ENCODE data around the gene SSH2. TPM values are rescaled to one million over a fixed set of nuclear protein-coding genes. Genes with fewer than 3 reads are reported as not detected.

SSH2 gene
- total RNA-seq, 1 donor = 13.0 TPM

- TF ChIP-seq CTCF (IDR thresholded peaks at IDR 0.05; ENCODE audit: extremely low read depth, low read depth, low read length) = no peak
- Histone ChIP-seq H3K79me2 (ENCODE audit: insufficient read depth, low read length) (no peaks in the 10 kb centered on the region), H3K27me3 (ENCODE audit: insufficient read depth, low read length) (no peaks in the 10 kb centered on the region), H3K4me2 (ENCODE audit: insufficient read depth, low read length) (peak within 1 kb of the TSS; percentile 87), H3K4me1 (ENCODE audit: insufficient read depth, low read length) (peaks cover 25% of the 10 kb centered on the region), H3K4me3 (ENCODE audit: insufficient read depth, low read length) (peak within 1 kb of the TSS; percentile 88), H3K27ac (ENCODE audit: low read depth, low read length) (no peak within 1 kb of the TSS), H3K36me3 (ENCODE audit: insufficient read depth, low read length) (no peaks in the 10 kb centered on the region), H4K20me1 (ENCODE audit: insufficient read depth, low read length) (peaks cover 12% of the 10 kb centered on the region), H2AFZ (ENCODE audit: low read length) (peak within 1 kb of the TSS; percentile 76), H3K9me3 (ENCODE audit: low read depth, low read length) (no peaks in the 10 kb centered on the region)
- peak; percentile 97 for DNase-seq (ENCODE audit: insufficient read length, low spot score, missing footprints)
Measured at GRCh38 chr17:29622337-29623282, 307.4 kb downstream of the SSH2 start, which contains the start of gene CORO6. Gene CORO6 (minus strand): TSS chr17:29622912. CDS start chr17:29621421, 1,491 bp downstream.

- no peaks in the 10 kb centered on the region for H3K36me3 ChIP-seq (ENCODE audit: insufficient read depth, low read length)
- peak; percentile 83 for DNase-seq (ENCODE audit: insufficient read length, low spot score, missing footprints)
- peaks cover 25% of the 10 kb centered on the region for H3K4me1 ChIP-seq (ENCODE audit: insufficient read depth, low read length)
- H3K4me3 ChIP-seq (ENCODE audit: insufficient read depth, low read length) = peak overlapping the region; percentile 88
- H3K27ac ChIP-seq (ENCODE audit: low read depth, low read length) = no peak overlapping the region
- H3K4me2 ChIP-seq (ENCODE audit: insufficient read depth, low read length) = peak overlapping the region; percentile 87
- no peaks in the 10 kb centered on the region for H3K27me3 ChIP-seq (ENCODE audit: insufficient read depth, low read length)
- no peaks in the 10 kb centered on the region for H3K79me2 ChIP-seq (ENCODE audit: insufficient read depth, low read length)
- no peak overlapping the region for H2AFZ ChIP-seq (ENCODE audit: low read length)
- no peaks in the 10 kb centered on the region for H3K9me3 ChIP-seq (ENCODE audit: low read depth, low read length)
- peaks cover 12% of the 10 kb centered on the region for H4K20me1 ChIP-seq (ENCODE audit: insufficient read depth, low read length)
- TF ChIP-seq CTCF (IDR thresholded peaks at IDR 0.05; ENCODE audit: extremely low read depth, low read depth, low read length) = no peak
Measured at GRCh38 chr17:29621751-29622194, 308.3 kb downstream of the SSH2 start.

GRCh38 chr17:29620779-29621500, 309.1 kb downstream of the SSH2 start:
- H4K20me1 ChIP-seq (ENCODE audit: insufficient read depth, low read length) = peaks cover 12% of the 10 kb centered on the region
- H3K9me3 ChIP-seq (ENCODE audit: low read depth, low read length) = no peaks in the 10 kb centered on the region
- DNase-seq (ENCODE audit: insufficient read length, low spot score, missing footprints) = peak; percentile 49
- H3K4me2 ChIP-seq (ENCODE audit: insufficient read depth, low read length) = peak overlapping the region; percentile 87
- H3K4me3 ChIP-seq (ENCODE audit: insufficient read depth, low read length) = no peak overlapping the region
- no peak overlapping the region for H2AFZ ChIP-seq (ENCODE audit: low read length)
- TF ChIP-seq CTCF (IDR thresholded peaks at IDR 0.05; ENCODE audit: extremely low read depth, low read depth, low read length) = no peak
- H3K4me1 ChIP-seq (ENCODE audit: insufficient read depth, low read length) = peaks cover 25% of the 10 kb centered on the region
- no peaks in the 10 kb centered on the region for H3K27me3 ChIP-seq (ENCODE audit: insufficient read depth, low read length)
- H3K79me2 ChIP-seq (ENCODE audit: insufficient read depth, low read length) = no peaks in the 10 kb centered on the region
- H3K27ac ChIP-seq (ENCODE audit: low read depth, low read length) = no peak overlapping the region
- H3K36me3 ChIP-seq (ENCODE audit: insufficient read depth, low read length) = no peaks in the 10 kb centered on the region

Data from osteoblast (primary cell).